Neuron (in vitro differentiated cells): ENCODE measurements around the gene EIF4E3.

Experiments used
- H2AFZ ChIP-seq: one replicate; pipeline ENCODE4 v1.6.1; 2013; ENCODE audit warnings: low read depth, mild to moderate bottlenecking, inconsistent platforms, low read length, moderate library complexity
- H3K27me3 ChIP-seq: one replicate; pipeline ENCODE4 v1.6.1; 2013; ENCODE audit warnings: low read length; ENCODE audit not compliant: insufficient read depth
- H3K36me3 ChIP-seq: one replicate; pipeline ENCODE4 v1.6.1; 2013; ENCODE audit warnings: low read length; ENCODE audit not compliant: insufficient read depth
- H3K4me1 ChIP-seq: one replicate; pipeline ENCODE4 v1.6.1; 2013; ENCODE audit warnings: low read length; ENCODE audit not compliant: insufficient read depth
- H3K4me3 ChIP-seq: 2 replicates; pipeline ENCODE4 v1.5.1; 2013; ENCODE audit warnings: mild to moderate bottlenecking, low read length, moderate library complexity
- H3K9me3 ChIP-seq: one replicate; pipeline ENCODE4 v1.6.1; 2013; ENCODE audit warnings: low read length

Gene EIF4E3

GRCh38 chr3:71714595-71714994 is 10.6 kb downstream of the EIF4E3 start:
- no peaks in the 10 kb centered on the region for H3K9me3 ChIP-seq
- H3K27me3 ChIP-seq = no peaks in the 10 kb centered on the region
- no peak overlapping the region for H3K4me3 ChIP-seq
- H3K4me1 ChIP-seq = no peaks in the 10 kb centered on the region
- H3K36me3 ChIP-seq = no peaks in the 10 kb centered on the region
- no peak overlapping the region for H2AFZ ChIP-seq

GRCh38 chr3:71713041-71713440 is 12.2 kb downstream of the EIF4E3 start:
- H2AFZ ChIP-seq = no peak overlapping the region
- H3K4me3 ChIP-seq = no peak overlapping the region
- no peaks in the 10 kb centered on the region for H3K9me3 ChIP-seq
- no peaks in the 10 kb centered on the region for H3K27me3 ChIP-seq
- no peaks in the 10 kb centered on the region for H3K4me1 ChIP-seq
- no peaks in the 10 kb centered on the region for H3K36me3 ChIP-seq

- no peaks in the 10 kb centered on the region for H3K27me3 ChIP-seq
- no peaks in the 10 kb centered on the region for H3K9me3 ChIP-seq
- no peak overlapping the region for H2AFZ ChIP-seq
- H3K36me3 ChIP-seq = no peaks in the 10 kb centered on the region
- no peak overlapping the region for H3K4me3 ChIP-seq
- H3K4me1 ChIP-seq = no peaks in the 10 kb centered on the region
Observed at GRCh38 chr3:71710906-71711494, 14.2 kb downstream of the EIF4E3 start.

- Histone ChIP-seq H2AFZ (no peak overlapping the region), H3K36me3 (no peaks in the 10 kb centered on the region), H3K9me3 (no peaks in the 10 kb centered on the region), H3K4me1 (no peaks in the 10 kb centered on the region), H3K27me3 (no peaks in the 10 kb centered on the region), H3K4me3 (no peak overlapping the region)
Observed at GRCh38 chr3:71709908-71710511, 15.2 kb downstream of the EIF4E3 start.

GRCh38 chr3:71708476-71709105 is 16.6 kb downstream of the EIF4E3 start:
- no peaks in the 10 kb centered on the region for H3K27me3 ChIP-seq
- no peak overlapping the region for H3K4me3 ChIP-seq
- no peaks in the 10 kb centered on the region for H3K9me3 ChIP-seq
- peaks cover 7% of the 10 kb centered on the region for H3K4me1 ChIP-seq
- H2AFZ ChIP-seq = no peak overlapping the region
- no peaks in the 10 kb centered on the region for H3K36me3 ChIP-seq

- no peaks in the 10 kb centered on the region for H3K27me3 ChIP-seq
- H3K9me3 ChIP-seq = no peaks in the 10 kb centered on the region
- no peak overlapping the region for H3K4me3 ChIP-seq
- no peak overlapping the region for H2AFZ ChIP-seq
- no peaks in the 10 kb centered on the region for H3K36me3 ChIP-seq
- H3K4me1 ChIP-seq = peaks cover 7% of the 10 kb centered on the region
Observed at GRCh38 chr3:71707595-71707994, 17.6 kb downstream of the EIF4E3 start.

GRCh38 chr3:71705681-71706080 is 19.5 kb downstream of the EIF4E3 start:
- Histone ChIP-seq H3K36me3 (no peaks in the 10 kb centered on the region), H3K4me3 (no peak overlapping the region), H3K4me1 (peaks cover 7% of the 10 kb centered on the region), H3K9me3 (no peaks in the 10 kb centered on the region), H3K27me3 (no peaks in the 10 kb centered on the region), H2AFZ (no peak overlapping the region)

GRCh38 chr3:71704915-71705314 is 20.3 kb downstream of the EIF4E3 start:
- no peak overlapping the region for H2AFZ ChIP-seq
- peaks cover 7% of the 10 kb centered on the region for H3K4me1 ChIP-seq
- no peak overlapping the region for H3K4me3 ChIP-seq
- no peaks in the 10 kb centered on the region for H3K36me3 ChIP-seq
- H3K9me3 ChIP-seq = no peaks in the 10 kb centered on the region
- no peaks in the 10 kb centered on the region for H3K27me3 ChIP-seq

GRCh38 chr3:71703797-71704196 is 21.4 kb downstream of the EIF4E3 start:
- no peak overlapping the region for H3K4me3 ChIP-seq
- H3K4me1 ChIP-seq = peaks cover 7% of the 10 kb centered on the region
- no peaks in the 10 kb centered on the region for H3K9me3 ChIP-seq
- no peaks in the 10 kb centered on the region for H3K36me3 ChIP-seq
- H3K27me3 ChIP-seq = no peaks in the 10 kb centered on the region
- H2AFZ ChIP-seq = no peak overlapping the region

GRCh38 chr3:71702131-71703024 is 22.8 kb downstream of the EIF4E3 start:
- H3K4me3 ChIP-seq = no peak overlapping the region
- no peak overlapping the region for H2AFZ ChIP-seq
- H3K9me3 ChIP-seq = no peaks in the 10 kb centered on the region
- no peaks in the 10 kb centered on the region for H3K27me3 ChIP-seq
- H3K4me1 ChIP-seq = peaks cover 7% of the 10 kb centered on the region
- no peaks in the 10 kb centered on the region for H3K36me3 ChIP-seq

GRCh38 chr3:71701251-71701762 is 23.9 kb downstream of the EIF4E3 start:
- Histone ChIP-seq H2AFZ (no peak overlapping the region), H3K27me3 (no peaks in the 10 kb centered on the region), H3K4me1 (peaks cover 7% of the 10 kb centered on the region), H3K4me3 (no peak overlapping the region), H3K36me3 (no peaks in the 10 kb centered on the region), H3K9me3 (no peaks in the 10 kb centered on the region)

GRCh38 chr3:71695000-71695482 is 30.2 kb downstream of the EIF4E3 start:
- Histone ChIP-seq H2AFZ (no peak overlapping the region), H3K4me3 (no peak overlapping the region), H3K36me3 (no peaks in the 10 kb centered on the region), H3K9me3 (no peaks in the 10 kb centered on the region), H3K4me1 (peaks cover 7% of the 10 kb centered on the region), H3K27me3 (no peaks in the 10 kb centered on the region)
